SK-N-SH treated with all-trans-retinoic acid at 6 μM for 48 hours (cell line): ENCODE results near the gene DPM3.

ENCODE experiments used
- ISL1 ChIP-seq: fragments of 250-450 bp; sonication (Bioruptor Pico); IDR thresholded peaks from 2 replicates; pipeline ENCODE4 v2.1.2; 2022; ENCODE audit warnings: mild to moderate bottlenecking, moderate library complexity
- POU6F1 ChIP-seq: fragments of 250-450 bp; sonication (Bioruptor Pico); IDR thresholded peaks from 2 replicates; pipeline ENCODE4 v1.8.0; 2021; ENCODE audit warnings: low read depth, mild to moderate bottlenecking, moderate library complexity, borderline replicate concordance
- RARB ChIP-seq: fragments of 250-450 bp; sonication (Bioruptor Pico); IDR thresholded peaks from 2 replicates; pipeline ENCODE4 v1.8.0; 2021; ENCODE audit warnings: mild to moderate bottlenecking, moderate library complexity
- SNAI2 ChIP-seq: fragments of 250-450 bp; sonication (Bioruptor Pico); IDR thresholded peaks from 2 replicates; pipeline ENCODE4 v1.5.0; 2020; ENCODE audit warnings: mild to moderate bottlenecking, moderate library complexity
- ZC3H10 ChIP-seq: fragments of 250-450 bp; sonication (Bioruptor Pico); IDR thresholded peaks from 2 replicates; pipeline ENCODE4 v1.5.1; 2021; ENCODE audit warnings: mild to moderate bottlenecking, moderate library complexity
- TF ChIP-seq, protein P1 (sequence below): fragments of 250-450 bp; sonication (Bioruptor Pico); IDR thresholded peaks from 2 replicates; pipeline ENCODE4 v1.8.0; 2020; ENCODE audit warnings: mild to moderate bottlenecking, moderate library complexity, borderline replicate concordance

- TF ChIP-seq SNAI2 (no peak), RARB (no peak), ISL1 (CRISPR knock-in tag) (no peak), ZC3H10 (CRISPR knock-in tag) (no peak), POU6F1 (CRISPR knock-in tag) (no peak)
- TF ChIP-seq, protein P1, sequence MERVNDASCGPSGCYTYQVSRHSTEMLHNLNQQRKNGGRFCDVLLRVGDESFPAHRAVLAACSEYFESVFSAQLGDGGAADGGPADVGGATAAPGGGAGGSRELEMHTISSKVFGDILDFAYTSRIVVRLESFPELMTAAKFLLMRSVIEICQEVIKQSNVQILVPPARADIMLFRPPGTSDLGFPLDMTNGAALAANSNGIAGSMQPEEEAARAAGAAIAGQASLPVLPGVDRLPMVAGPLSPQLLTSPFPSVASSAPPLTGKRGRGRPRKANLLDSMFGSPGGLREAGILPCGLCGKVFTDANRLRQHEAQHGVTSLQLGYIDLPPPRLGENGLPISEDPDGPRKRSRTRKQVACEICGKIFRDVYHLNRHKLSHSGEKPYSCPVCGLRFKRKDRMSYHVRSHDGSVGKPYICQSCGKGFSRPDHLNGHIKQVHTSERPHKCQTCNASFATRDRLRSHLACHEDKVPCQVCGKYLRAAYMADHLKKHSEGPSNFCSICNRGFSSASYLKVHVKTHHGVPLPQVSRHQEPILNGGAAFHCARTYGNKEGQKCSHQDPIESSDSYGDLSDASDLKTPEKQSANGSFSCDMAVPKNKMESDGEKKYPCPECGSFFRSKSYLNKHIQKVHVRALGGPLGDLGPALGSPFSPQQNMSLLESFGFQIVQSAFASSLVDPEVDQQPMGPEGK: no peak
These were observed 19.8 kb upstream of the DPM3 start for GRCh38 chr1:155160128-155160527.
